ENCODE data around the gene ITM2B. TPM values are rescaled to one million over a fixed set of nuclear protein-coding genes. Genes with fewer than 3 reads are reported as not detected.

Gene ITM2B
- total and polyA plus RNA-seq, 3 donors from 2014 or later, result 330 to 588 (median 351) TPM

- Histone ChIP-seq H3K36me3 (ENCODE audit: low read depth, missing control alignments) (no peaks in the 10 kb centered on the region), H3K27ac (peak within 1 kb of the TSS; percentile 99 to 100), H3K27me3 (no peaks in the 10 kb centered on the region), H3K4me3 (peak within 1 kb of the TSS; percentile 94 to 96), H3K9me3 (no peaks in the 10 kb centered on the region), H3K4me1 (peaks cover 18% of the 10 kb centered on the region)
- TF ChIP-seq CTCF (IDR thresholded peaks at IDR 0.05) (no peak), POLR2A (IDR thresholded peaks at IDR 0.05) (peak; percentile 75)
- intact Hi-C loops (cut with DNase I; ENCODE audit: low total_unique reads), result no loop called here
- 0 to 1% methylated on average over 8 to 96 of the region's 96 CpGs for WGBS, 2 donors
- peak; percentile 91 for DNase-seq
Measured at GRCh38 chr13:48303359-48304142, 70.5 kb downstream of the ITM2B start, which contains the start of gene RB1. Gene RB1, plus strand, starts transcription at chr13:48303751. Its CDS starts 162 bp downstream, at chr13:48303913.

- no peaks in the 10 kb centered on the region for H3K27me3 ChIP-seq
- peak overlapping the region; percentile 99 to 100 for H3K27ac ChIP-seq
- WGBS, 2 donors, result 0% methylated on average over 25 to 36 of the region's 36 CpGs
- no peaks in the 10 kb centered on the region for H3K36me3 ChIP-seq (ENCODE audit: low read depth, missing control alignments)
- intact Hi-C loops (cut with DNase I; ENCODE audit: low total_unique reads), result no loop called here
- TF ChIP-seq POLR2A (IDR thresholded peaks at IDR 0.05) (no peak), CTCF (IDR thresholded peaks at IDR 0.05) (no peak)
- DNase-seq, result peak; percentile 80
- H3K4me3 ChIP-seq, result peak overlapping the region; percentile 94 to 96
- H3K4me1 ChIP-seq, result peaks cover 18% of the 10 kb centered on the region
- no peaks in the 10 kb centered on the region for H3K9me3 ChIP-seq
Measured at GRCh38 chr13:48304143-48304876, 71.3 kb downstream of the ITM2B start.

GRCh38 chr13:48311223-48311622 is 78.2 kb downstream of the ITM2B start:
- intact Hi-C loops (cut with DNase I; ENCODE audit: low total_unique reads), result no loop called here
- WGBS, 2 donors, result 94 to 98% methylated on average over 1 of the region's 1 CpG

GRCh38 chr13:48315969-48316650 is 83.1 kb downstream of the ITM2B start:
- Histone ChIP-seq H3K4me1 (no peaks in the 10 kb centered on the region), H3K27me3 (no peaks in the 10 kb centered on the region), H3K27ac (no peak overlapping the region), H3K36me3 (ENCODE audit: low read depth, missing control alignments) (no peaks in the 10 kb centered on the region), H3K4me3 (no peak overlapping the region), H3K9me3 (no peaks in the 10 kb centered on the region)
- intact Hi-C loops (cut with DNase I; ENCODE audit: low total_unique reads), result no loop called here
- TF ChIP-seq CTCF (IDR thresholded peaks at IDR 0.05) (no peak), POLR2A (IDR thresholded peaks at IDR 0.05) (no peak)
- WGBS, 2 donors, result 59 to 78% methylated on average over 15 to 17 of the region's 17 CpGs
- DNase-seq, result no peak

More at GRCh38 chr13:48311223-48311622, 78.2 kb downstream of the ITM2B start:
- Histone ChIP-seq H3K4me3 (no peak overlapping the region), H3K27ac (no peak overlapping the region), H3K4me1 (peaks cover 3% of the 10 kb centered on the region), H3K36me3 (ENCODE audit: low read depth, missing control alignments) (no peaks in the 10 kb centered on the region), H3K9me3 (no peaks in the 10 kb centered on the region), H3K27me3 (no peaks in the 10 kb centered on the region)
- DNase-seq, result no peak
- TF ChIP-seq CTCF (IDR thresholded peaks at IDR 0.05), result no peak
- no peak for TF ChIP-seq POLR2A (IDR thresholded peaks at IDR 0.05)
